Liver (tissue), 9 donors: ENCODE measurements around the gene ANKRD13B. TPM values are rescaled to one million over a fixed set of nuclear protein-coding genes. Genes with fewer than 3 reads are reported as not detected.

Experiments
- DNase-seq: peaks from one replicate; pipeline ENCODE4 v3.0.0-alpha.2; 2017; ENCODE audit warnings: low spot score
- H3K27ac ChIP-seq, 2 donors: one replicate each; pipeline ENCODE4 v1.7.0; 2013; ENCODE audit warnings: inconsistent platforms in 2 of 2, low read length in 2 of 2, control low read depth in 1 of 2, low read depth in 1 of 2, mild to moderate bottlenecking in 1 of 2
- H3K27me3 ChIP-seq, 4 donors: one replicate each; pipeline versions ENCODE4 v1.6.1 to v1.7.0; 2013; ENCODE audit warnings: low read length in 3 of 4, inconsistent platforms in 1 of 4, mild to moderate bottlenecking in 1 of 4, moderate library complexity in 1 of 4; ENCODE audit not compliant: control insufficient read depth in 4 of 4, insufficient read depth in 4 of 4
- H3K36me3 ChIP-seq, 4 donors: one replicate each; pipeline versions ENCODE4 v1.6.1 to v1.7.0; 2013; ENCODE audit warnings: low read length in 3 of 4, mild to moderate bottlenecking in 3 of 4, low read depth in 1 of 4, moderate library complexity in 1 of 4; ENCODE audit not compliant: control insufficient read depth in 4 of 4, insufficient read depth in 3 of 4
- H3K4me1 ChIP-seq, 4 donors: one replicate each; pipeline versions ENCODE4 v1.6.1 to v1.7.0; 2013; ENCODE audit warnings: low read length in 3 of 4, mild to moderate bottlenecking in 3 of 4, moderate library complexity in 1 of 4; ENCODE audit not compliant: control insufficient read depth in 4 of 4, insufficient read depth in 4 of 4
- H3K4me3 ChIP-seq, 3 donors: one replicate each; pipeline versions ENCODE4 v1.6.1 to v1.7.0; 2013; ENCODE audit warnings: low read length in 3 of 3, control low read depth in 1 of 3, low read depth in 1 of 3, mild to moderate bottlenecking in 1 of 3
- H3K9ac ChIP-seq, 2 donors: one replicate each; pipeline ENCODE4 v1.7.0; 2013; ENCODE audit warnings: low read length in 2 of 2, mild to moderate bottlenecking in 2 of 2, moderate library complexity in 2 of 2, control low read depth in 1 of 2, low read depth in 1 of 2
- H3K9me3 ChIP-seq, 4 donors: one replicate each; pipeline versions ENCODE4 v1.6.1 to v1.7.0; 2013; ENCODE audit warnings: low read length in 3 of 4; ENCODE audit not compliant: control insufficient read depth in 4 of 4
- ATF3 ChIP-seq: IDR thresholded peaks from 2 replicates; pipeline ENCODE4 v1.6.1; 2016; ENCODE audit warnings: antibody characterized with exemption
- CTCF ChIP-seq: fragments of 150-350 bp; IDR thresholded peaks from 2 replicates; pipeline ENCODE4 v1.5.1; 2017; ENCODE audit warnings: improper control_type of control experiment, low read depth, low read length; ENCODE audit not compliant: missing input control
- EGR1 ChIP-seq, 2 donors: IDR thresholded peaks; 2 replicates each; pipeline ENCODE4 v1.6.1; 2016 to 2018; ENCODE audit warnings: antibody characterized with exemption in 2 of 2, low read depth in 2 of 2
- FOXA1 ChIP-seq: IDR thresholded peaks from 2 replicates; pipeline ENCODE4 v1.6.1; 2016; ENCODE audit warnings: antibody characterized with exemption
- FOXA2 ChIP-seq: IDR thresholded peaks from 2 replicates; pipeline ENCODE4 v1.6.1; 2016; ENCODE audit warnings: antibody characterized with exemption
- GABPA ChIP-seq, 2 donors: IDR thresholded peaks in 1 of 2; conservative IDR thresholded peaks in 1 of 2; 2 replicates each; pipeline ENCODE4 v1.6.1; 2016; ENCODE audit warnings: antibody characterized with exemption in 2 of 2, mild to moderate bottlenecking in 1 of 2, moderate library complexity in 1 of 2
- HNF4A ChIP-seq, 2 donors: conservative IDR thresholded peaks; 2 replicates each; pipeline ENCODE4 v1.6.1; 2016; ENCODE audit warnings: antibody characterized with exemption in 2 of 2, mild to moderate bottlenecking in 2 of 2
- HNF4G ChIP-seq: IDR thresholded peaks from 2 replicates; pipeline ENCODE4 v1.6.1; 2016; ENCODE audit warnings: antibody characterized with exemption
- JUND ChIP-seq, 2 donors: IDR thresholded peaks; 2 replicates each; pipeline ENCODE4 v1.6.1; 2016; ENCODE audit warnings: antibody characterized with exemption in 2 of 2
- MAX ChIP-seq: IDR thresholded peaks from 2 replicates; pipeline ENCODE4 v1.6.1; 2016; ENCODE audit warnings: antibody characterized with exemption
- NR2F2 ChIP-seq: IDR thresholded peaks from 2 replicates; pipeline ENCODE4 v1.6.1; 2016; ENCODE audit warnings: antibody characterized with exemption
- RAD21 ChIP-seq, 2 donors: IDR thresholded peaks; 2 replicates each; pipeline ENCODE4 v1.6.1; 2016; ENCODE audit warnings: antibody characterized with exemption in 2 of 2, mild to moderate bottlenecking in 2 of 2
- REST ChIP-seq: IDR thresholded peaks from 2 replicates; pipeline ENCODE4 v1.6.1; 2016; ENCODE audit warnings: antibody characterized with exemption, mild to moderate bottlenecking
- RXRA ChIP-seq, 2 donors: IDR thresholded peaks; 2 replicates each; pipeline ENCODE4 v1.6.1; 2017 to 2018; ENCODE audit warnings: antibody characterized with exemption in 2 of 2, mild to moderate bottlenecking in 1 of 2
- SP1 ChIP-seq: IDR thresholded peaks from 2 replicates; pipeline ENCODE4 v1.6.1; 2018; ENCODE audit warnings: antibody characterized with exemption, mild to moderate bottlenecking
- TAF1 ChIP-seq: conservative IDR thresholded peaks from 2 replicates; pipeline ENCODE4 v1.6.1; 2016; ENCODE audit warnings: antibody characterized with exemption, mild to moderate bottlenecking
- YY1 ChIP-seq: IDR thresholded peaks from 2 replicates; pipeline ENCODE4 v1.6.1; 2016; ENCODE audit warnings: antibody characterized with exemption, mild to moderate bottlenecking
- ZBTB33 ChIP-seq: IDR thresholded peaks from 2 replicates; pipeline ENCODE4 v1.6.1; 2016; ENCODE audit warnings: antibody characterized with exemption
- WGBS: extraction: QIAGEN DNeasy Blood & Tissue Kit; methylation state at CpG from one replicate; pipeline ENCODE4 v1.1.7; 2013; 5-methylcytosine and 5-hydroxymethylcytosine counted together
- polyA plus RNA-seq, 2 donors: library from polyadenylated mRNA; stranded (reverse) in 1 of 2; unstranded in 1 of 2; fragments of 200-250 nt in 1 of 2; fragments of >200 nt in 1 of 2; fragmentation: Nextera tagmentation in 1 of 2; extraction: Ambion mirVana in 1 of 2; gene quantifications; one replicate each; pipeline versions ENCODE4 v1.2.1 to v1.2.3, GENCODE V29; 2013 to 2015
- total RNA-seq, 2 donors: library from RNA; depleted of rRNA; stranded (reverse); fragments of >200 nt; gene quantifications; one replicate each; pipeline ENCODE4 v1.2.3, GENCODE V29; 2014
- donor health status: healthy.
- donor health status: healthy.
- donor health status: healthy.
- donor health status: healthy.
- donor health status: healthy.

Gene ANKRD13B
- total and polyA plus RNA-seq, 4 donors = 0.06 to 1.6 (median 0.51) TPM

- TF ChIP-seq GABPA (IDR thresholded peaks at IDR 0.05 in 1 of 2, conservative IDR thresholded peaks at IDR 0.05 in 1 of 2) (no peak), CTCF (no peak), FOXA1 (no peak), REST (no peak), MAX (no peak), NR2F2 (no peak), YY1 (no peak), RAD21 (IDR thresholded peaks at IDR 0.05) (no peak), ZBTB33 (no peak), TAF1 (no peak), ATF3 (no peak), HNF4A (conservative IDR thresholded peaks at IDR 0.05) (no peak), RXRA (IDR thresholded peaks at IDR 0.05) (no peak), HNF4G (no peak), EGR1 (IDR thresholded peaks at IDR 0.05; ENCODE audit: low read depth in 2 of 2) (no peak), SP1 (no peak), FOXA2 (no peak), JUND (IDR thresholded peaks at IDR 0.05) (no peak)
- WGBS = 95% methylated on average over 28 of the region's 28 CpGs
- Histone ChIP-seq H3K4me3 (no peak overlapping the region), H3K9me3 (no peaks in the 10 kb centered on the region), H3K4me1 (peaks cover 21 to 46% (median 36%) of the 10 kb centered on the region in 4 donors), H3K27ac (no peak overlapping the region), H3K9ac (no peak overlapping the region), H3K36me3 (peaks cover 0 to 21% (median 6%) of the 10 kb centered on the region in 4 donors), H3K27me3 (no peaks in the 10 kb centered on the region)
- no peak for DNase-seq
Observed at GRCh38 chr17:29575511-29576213, 17.3 kb upstream of the ANKRD13B start.
